ENCODE measurements around the gene LAMC1. TPM values are rescaled to one million over a fixed set of nuclear protein-coding genes. Genes with fewer than 3 reads are reported as not detected.

LAMC1 gene
- polyA plus RNA-seq, 1 donor from 2014 or later = 4.2 TPM

DNA sequence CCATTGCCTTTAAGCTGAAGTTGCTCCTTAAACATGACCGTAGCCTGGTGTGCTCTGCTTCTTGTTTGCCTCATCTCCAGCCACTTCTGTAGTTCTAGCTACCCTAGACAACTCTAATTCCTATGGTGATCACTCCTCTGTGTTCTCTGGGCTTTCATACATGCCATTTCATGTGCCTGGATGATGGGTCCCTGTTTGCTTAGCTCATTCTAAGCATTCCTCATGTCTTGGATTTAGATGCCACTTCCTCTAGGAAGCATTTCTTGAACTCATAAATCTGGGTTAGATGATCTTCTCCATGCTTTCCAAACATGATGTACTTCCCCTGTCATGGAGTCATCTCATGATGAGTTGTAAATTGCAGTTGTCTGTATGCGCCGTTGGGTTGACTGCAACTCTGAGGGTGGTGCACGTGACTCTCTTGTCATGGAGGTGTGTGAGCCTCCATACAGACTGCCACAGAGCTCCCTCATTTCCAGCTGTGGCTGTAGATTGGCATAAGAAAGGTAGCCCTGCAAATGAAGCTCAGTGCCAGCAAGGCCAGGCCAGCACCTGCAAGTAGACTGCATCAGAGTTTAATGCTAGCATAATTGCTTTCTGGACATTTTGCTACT, 77.2 kb downstream of the LAMC1 start:
- Histone ChIP-seq H3K27ac (ENCODE audit: low read length) (no peak overlapping the region), H3K4me3 (ENCODE audit: low read length) (no peak overlapping the region), H3K79me2 (replicated peaks; ENCODE audit: insufficient read depth, low read length) (no peaks in the 10 kb centered on the region), H2AFZ (ENCODE audit: low read depth, low read length) (no peak overlapping the region), H3K9ac (ENCODE audit: low read length) (no peak overlapping the region), H3K4me2 (ENCODE audit: low read length) (no peak overlapping the region), H3K27me3 (ENCODE audit: insufficient read depth, low read depth, low read length) (no peaks in the 10 kb centered on the region), H3F3A (ENCODE audit: insufficient read depth, low read length, poor library complexity, severe bottlenecking) (no peaks in the 10 kb centered on the region), H3K36me3 (ENCODE audit: insufficient read depth, low read length) (no peaks in the 10 kb centered on the region), H4K20me1 (ENCODE audit: insufficient read depth) (no peaks in the 10 kb centered on the region), H3K9me2 (ENCODE audit: insufficient read depth, low read length) (no peaks in the 10 kb centered on the region), H3K9me3 (ENCODE audit: low read length) (no peaks in the 10 kb centered on the region)
- TF ChIP-seq TAF1 (IDR thresholded peaks at IDR 0.05; ENCODE audit: low read depth) (no peak), EZH2 (IDR thresholded peaks at IDR 0.05; ENCODE audit: borderline replicate concordance, insufficient read depth, low read length, poor library complexity, severe bottlenecking) (no peak), POLR2AphosphoS5 (IDR thresholded peaks at IDR 0.05) (no peak), MXI1 (conservative IDR thresholded peaks at IDR 0.05; ENCODE audit: poor library complexity, severe bottlenecking) (no peak), EP300 (conservative IDR thresholded peaks at IDR 0.05; ENCODE audit: poor library complexity, severe bottlenecking) (no peak), SMC3 (conservative IDR thresholded peaks at IDR 0.05; ENCODE audit: poor library complexity) (no peak), RAD21 (conservative IDR thresholded peaks at IDR 0.05) (no peak)
- TF ChIP-seq, protein P1, sequence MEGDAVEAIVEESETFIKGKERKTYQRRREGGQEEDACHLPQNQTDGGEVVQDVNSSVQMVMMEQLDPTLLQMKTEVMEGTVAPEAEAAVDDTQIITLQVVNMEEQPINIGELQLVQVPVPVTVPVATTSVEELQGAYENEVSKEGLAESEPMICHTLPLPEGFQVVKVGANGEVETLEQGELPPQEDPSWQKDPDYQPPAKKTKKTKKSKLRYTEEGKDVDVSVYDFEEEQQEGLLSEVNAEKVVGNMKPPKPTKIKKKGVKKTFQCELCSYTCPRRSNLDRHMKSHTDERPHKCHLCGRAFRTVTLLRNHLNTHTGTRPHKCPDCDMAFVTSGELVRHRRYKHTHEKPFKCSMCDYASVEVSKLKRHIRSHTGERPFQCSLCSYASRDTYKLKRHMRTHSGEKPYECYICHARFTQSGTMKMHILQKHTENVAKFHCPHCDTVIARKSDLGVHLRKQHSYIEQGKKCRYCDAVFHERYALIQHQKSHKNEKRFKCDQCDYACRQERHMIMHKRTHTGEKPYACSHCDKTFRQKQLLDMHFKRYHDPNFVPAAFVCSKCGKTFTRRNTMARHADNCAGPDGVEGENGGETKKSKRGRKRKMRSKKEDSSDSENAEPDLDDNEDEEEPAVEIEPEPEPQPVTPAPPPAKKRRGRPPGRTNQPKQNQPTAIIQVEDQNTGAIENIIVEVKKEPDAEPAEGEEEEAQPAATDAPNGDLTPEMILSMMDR (IDR thresholded peaks at IDR 0.05; ENCODE audit: poor library complexity, severe bottlenecking) = no peak
- TF ChIP-seq, protein P2, sequence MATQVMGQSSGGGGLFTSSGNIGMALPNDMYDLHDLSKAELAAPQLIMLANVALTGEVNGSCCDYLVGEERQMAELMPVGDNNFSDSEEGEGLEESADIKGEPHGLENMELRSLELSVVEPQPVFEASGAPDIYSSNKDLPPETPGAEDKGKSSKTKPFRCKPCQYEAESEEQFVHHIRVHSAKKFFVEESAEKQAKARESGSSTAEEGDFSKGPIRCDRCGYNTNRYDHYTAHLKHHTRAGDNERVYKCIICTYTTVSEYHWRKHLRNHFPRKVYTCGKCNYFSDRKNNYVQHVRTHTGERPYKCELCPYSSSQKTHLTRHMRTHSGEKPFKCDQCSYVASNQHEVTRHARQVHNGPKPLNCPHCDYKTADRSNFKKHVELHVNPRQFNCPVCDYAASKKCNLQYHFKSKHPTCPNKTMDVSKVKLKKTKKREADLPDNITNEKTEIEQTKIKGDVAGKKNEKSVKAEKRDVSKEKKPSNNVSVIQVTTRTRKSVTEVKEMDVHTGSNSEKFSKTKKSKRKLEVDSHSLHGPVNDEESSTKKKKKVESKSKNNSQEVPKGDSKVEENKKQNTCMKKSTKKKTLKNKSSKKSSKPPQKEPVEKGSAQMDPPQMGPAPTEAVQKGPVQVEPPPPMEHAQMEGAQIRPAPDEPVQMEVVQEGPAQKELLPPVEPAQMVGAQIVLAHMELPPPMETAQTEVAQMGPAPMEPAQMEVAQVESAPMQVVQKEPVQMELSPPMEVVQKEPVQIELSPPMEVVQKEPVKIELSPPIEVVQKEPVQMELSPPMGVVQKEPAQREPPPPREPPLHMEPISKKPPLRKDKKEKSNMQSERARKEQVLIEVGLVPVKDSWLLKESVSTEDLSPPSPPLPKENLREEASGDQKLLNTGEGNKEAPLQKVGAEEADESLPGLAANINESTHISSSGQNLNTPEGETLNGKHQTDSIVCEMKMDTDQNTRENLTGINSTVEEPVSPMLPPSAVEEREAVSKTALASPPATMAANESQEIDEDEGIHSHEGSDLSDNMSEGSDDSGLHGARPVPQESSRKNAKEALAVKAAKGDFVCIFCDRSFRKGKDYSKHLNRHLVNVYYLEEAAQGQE (IDR thresholded peaks at IDR 0.05; ENCODE audit: borderline replicate concordance) = no peak

DNA sequence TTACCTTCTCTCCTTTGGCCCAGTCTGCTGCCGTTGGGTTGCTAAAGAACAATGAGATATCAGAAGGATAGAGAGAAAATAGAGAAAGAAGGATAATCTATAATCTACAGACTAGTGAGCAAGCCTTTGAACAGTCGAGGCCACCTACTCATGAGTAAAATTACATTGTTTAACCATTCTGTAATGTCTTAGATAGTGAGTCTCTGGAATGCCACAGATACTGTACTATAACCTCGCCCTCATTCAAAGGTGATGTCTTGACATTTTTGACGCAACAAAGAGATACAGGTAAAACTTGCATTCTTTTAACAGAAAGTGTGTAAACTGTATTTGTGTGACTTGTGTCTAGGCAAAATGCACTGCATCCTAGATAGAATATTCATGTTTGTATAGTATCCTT, 77.9 kb downstream of the LAMC1 start:
- no peak overlapping the region for H2AFZ ChIP-seq (ENCODE audit: low read depth, low read length)
- H3K27ac ChIP-seq (ENCODE audit: low read length) = no peak overlapping the region
- no peaks in the 10 kb centered on the region for H4K20me1 ChIP-seq (ENCODE audit: insufficient read depth)
- no peaks in the 10 kb centered on the region for H3F3A ChIP-seq (ENCODE audit: insufficient read depth, low read length, poor library complexity, severe bottlenecking)
- no peaks in the 10 kb centered on the region for H3K9me2 ChIP-seq (ENCODE audit: insufficient read depth, low read length)
- no peaks in the 10 kb centered on the region for H3K79me2 ChIP-seq (replicated peaks; ENCODE audit: insufficient read depth, low read length)
- no peaks in the 10 kb centered on the region for H3K9me3 ChIP-seq (ENCODE audit: low read length)
- H3K4me2 ChIP-seq (ENCODE audit: low read length) = no peak overlapping the region
- no peaks in the 10 kb centered on the region for H3K36me3 ChIP-seq (ENCODE audit: insufficient read depth, low read length)
- H3K27me3 ChIP-seq (ENCODE audit: insufficient read depth, low read depth, low read length) = no peaks in the 10 kb centered on the region
- TF ChIP-seq, protein P1 (IDR thresholded peaks at IDR 0.05; ENCODE audit: poor library complexity, severe bottlenecking) = no peak
- no peak for TF ChIP-seq EZH2 (IDR thresholded peaks at IDR 0.05; ENCODE audit: borderline replicate concordance, insufficient read depth, low read length, poor library complexity, severe bottlenecking)
- no peak for TF ChIP-seq RAD21 (conservative IDR thresholded peaks at IDR 0.05)
- H3K9ac ChIP-seq (ENCODE audit: low read length) = no peak overlapping the region
- no peak overlapping the region for H3K4me3 ChIP-seq (ENCODE audit: low read length)

Data from neural cell (in vitro differentiated cells).